HepG2 (cell line): ENCODE results near the gene MOGAT3. TPM values are rescaled to one million over a fixed set of nuclear protein-coding genes. Genes with fewer than 3 reads are reported as not detected.

Source experiments
- ATAC-seq: fragments of 200-7000 bp; cut with Tn5 transposase; 3 replicates; pipeline ENCODE4 v1.9.1; 2020; ENCODE audit warnings: mild to moderate bottlenecking, moderate library complexity
- BruUV-seq: library from RNA; stranded (reverse); fragments of 400-500 nt; replicated peaks from 2 replicates; lab custom pipeline; 2021; lab: Mats Ljungman, UMichigan
- CTCF ChIA-PET: fragments of 300-600 bp; formaldehyde crosslinking; extraction: SDS; loops from one replicate; lab custom pipeline; 2021; ENCODE audit warnings: low total read pairs, inconsistent platforms, low intra/inter-chr PET ratio; lab: Yijun Ruan, JAX
- POLR2A ChIA-PET: fragments of 350-600 bp; sonication (Branson Sonifier 250); formaldehyde crosslinking; loops from one replicate; lab custom pipeline; 2020; ENCODE audit warnings: antibody characterized with exemption, inconsistent platforms; lab: Yijun Ruan, JAX
- DNase-seq: peaks from one replicate; pipeline ENCODE4 v3.0.0-alpha.2; 2015; ENCODE audit warnings: low spot score
- FAIRE-seq: peaks from 3 replicates; lab custom pipeline; 2011; peaks lifted over from hg19 to GRCh38; lab: Jason Lieb, UNC
- H2AFZ ChIP-seq: one replicate; pipeline ENCODE4 v1.6.1; 2011; ENCODE audit warnings: low read length, inconsistent platforms
- H3K27ac ChIP-seq: fragments of 300-600 bp; 3 replicates; pipeline ENCODE4 v1.8.0; 2011; ENCODE audit warnings: mixed run types, mild to moderate bottlenecking, mixed read lengths, low read length, inconsistent platforms; ENCODE audit not compliant: insufficient read depth; ENCODE audit errors: extremely low read length
- H3K27me3 ChIP-seq, 2 experiments: fragments of 200-600 bp in 1 of 2; 2 replicates in 1 of 2; 3 replicates in 1 of 2; pipeline versions ENCODE4 v1.6.0 to v1.8.0; 2011; ENCODE audit warnings: low read length in 2 of 2, mild to moderate bottlenecking in 2 of 2, moderate library complexity in 2 of 2, inconsistent platforms in 1 of 2; ENCODE audit not compliant: insufficient read depth in 2 of 2, control insufficient read depth in 1 of 2
- H3K36me3 ChIP-seq, 2 experiments: fragments of 200-600 bp in 1 of 2; replicated peaks in 1 of 2; 2 replicates in 1 of 2; 3 replicates in 1 of 2; pipeline versions ENCODE4 v1.5.1 to v1.8.0; 2011; ENCODE audit warnings: low read length in 2 of 2, inconsistent platforms in 1 of 2; ENCODE audit not compliant: insufficient read depth in 2 of 2, control insufficient read depth in 1 of 2
- H3K4me1 ChIP-seq: 2 replicates; pipeline ENCODE4 v1.5.1; 2012; ENCODE audit warnings: low read length, inconsistent platforms; ENCODE audit not compliant: insufficient read depth
- H3K4me2 ChIP-seq: 2 replicates; pipeline ENCODE4 v1.6.0; 2011; ENCODE audit warnings: low read depth, low read length, inconsistent platforms
- H3K4me3 ChIP-seq, 3 experiments: fragments of 200-600 bp in 1 of 3; sonication (generic), shearing (Covaris generic) in 1 of 3; replicated peaks in 1 of 3; 2 replicates each; pipeline ENCODE4 v1.5.1; 2011 to 2016; ENCODE audit warnings: low read length in 3 of 3, inconsistent platforms in 2 of 3, low read depth in 2 of 3, mild to moderate bottlenecking in 2 of 3, control low read depth in 1 of 3, mixed read lengths in 1 of 3; ENCODE audit not compliant: insufficient read depth in 1 of 3
- H3K79me2 ChIP-seq: one replicate; pipeline ENCODE4 v1.6.1; 2011; ENCODE audit warnings: low read length, inconsistent platforms; ENCODE audit not compliant: insufficient read depth
- H3K9ac ChIP-seq: 2 replicates; pipeline ENCODE4 v1.6.0; 2011; ENCODE audit warnings: mild to moderate bottlenecking, low read depth, low read length, inconsistent platforms; ENCODE audit not compliant: insufficient read depth
- H3K9me3 ChIP-seq: 2 replicates; pipeline ENCODE4 v1.5.1; 2012; ENCODE audit warnings: mild to moderate bottlenecking, low read length
- H4K20me1 ChIP-seq: 2 replicates; pipeline ENCODE4 v1.6.0; 2011; ENCODE audit warnings: inconsistent platforms, mild to moderate bottlenecking, low read length, moderate library complexity; ENCODE audit not compliant: insufficient read depth
- AGO2 ChIP-seq: fragments of 200-400 bp; formaldehyde crosslinking; optimal IDR thresholded peaks from 2 replicates; pipeline ENCODE3; 2017; ENCODE audit warnings: mild to moderate bottlenecking, low read depth, low read length, moderate library complexity
- DMAP1 ChIP-seq: IDR thresholded peaks from 2 replicates; pipeline ENCODE4 v1.6.1; 2016
- FOXA3 ChIP-seq: IDR thresholded peaks from 2 replicates; pipeline ENCODE4 v1.6.1; 2016; ENCODE audit warnings: missing genetic modification reagents, missing compliant biosample characterization
- KLF6 ChIP-seq: IDR thresholded peaks from 2 replicates; pipeline ENCODE4 v1.8.0; 2016; ENCODE audit warnings: missing biosample characterization, missing genetic modification reagents
- MEF2D ChIP-seq: sonication (generic); formaldehyde crosslinking; IDR thresholded peaks from 2 replicates; pipeline ENCODE4 v1.5.1; 2020; ENCODE audit warnings: mild to moderate bottlenecking, missing genetic modification reagents
- NCOA1 ChIP-seq: sonication (generic); formaldehyde crosslinking; IDR thresholded peaks from 2 replicates; pipeline ENCODE4 v1.9.0; 2021; ENCODE audit warnings: missing genetic modification reagents
- NR2C2 ChIP-seq: sonication (generic); formaldehyde crosslinking; IDR thresholded peaks from 2 replicates; pipeline ENCODE4 v1.4.0; 2020; ENCODE audit warnings: missing genetic modification reagents, mild to moderate bottlenecking, moderate library complexity, borderline replicate concordance
- RELA ChIP-seq: sonication (generic); formaldehyde crosslinking; IDR thresholded peaks from 2 replicates; pipeline ENCODE4 v1.4.0; 2020; ENCODE audit warnings: missing genetic modification reagents
- SRF ChIP-seq: IDR thresholded peaks from 2 replicates; pipeline ENCODE4 v1.6.1; 2011; ENCODE audit warnings: mild to moderate bottlenecking, low read depth, low read length, moderate library complexity
- TBL1XR1 ChIP-seq: fragments of 150-350 bp; IDR thresholded peaks from 2 replicates; pipeline ENCODE4 v1.6.1; 2014; ENCODE audit warnings: borderline replicate concordance, low read length; ENCODE audit not compliant: partially characterized antibody
- UBTF ChIP-seq: sonication (generic); formaldehyde crosslinking; IDR thresholded peaks from 2 replicates; pipeline ENCODE4 v1.4.0; 2020; ENCODE audit warnings: mild to moderate bottlenecking, missing genetic modification reagents
- ZMYM3 ChIP-seq: sonication (generic); formaldehyde crosslinking; IDR thresholded peaks from 2 replicates; pipeline ENCODE4 v1.5.1; 2020; ENCODE audit warnings: mild to moderate bottlenecking, missing genetic modification reagents
- ZNF644 ChIP-seq: IDR thresholded peaks from 2 replicates; pipeline ENCODE4 v1.6.1; 2016; ENCODE audit warnings: low read depth
- ZNF724P ChIP-seq: sonication (generic); formaldehyde crosslinking; IDR thresholded peaks from 2 replicates; pipeline ENCODE4 v1.8.0; 2022; ENCODE audit warnings: missing genetic modification reagents, borderline replicate concordance
- ZNF740 ChIP-seq: sonication (generic); formaldehyde crosslinking; IDR thresholded peaks from 2 replicates; pipeline ENCODE4 v1.4.0; 2020; ENCODE audit warnings: missing genetic modification reagents
- ZSCAN5A ChIP-seq: sonication (generic); formaldehyde crosslinking; IDR thresholded peaks from 2 replicates; pipeline ENCODE4 v1.8.0; 2022; ENCODE audit warnings: mild to moderate bottlenecking, missing genetic modification reagents, borderline replicate concordance
- WGBS: methylation state at CpG from one replicate; pipeline ENCODE4 v1.1.6; 2017; ENCODE audit warnings: low lambda C conversion rate; 5-methylcytosine and 5-hydroxymethylcytosine counted together
- in situ Hi-C: cut with HindIII; loops from 2 replicates; pipeline ENCODE4 v1.10.0; 2017; ENCODE audit warnings: low pct_unique_long_range_greater_than_20kb; ENCODE audit not compliant: extremely low pct_ligation_motif_present
- intact Hi-C: fragments of 100-400 bp; cut with micrococcal nuclease; formaldehyde crosslinking; loops from one replicate; pipeline ENCODE4 v1.10.0; 2022; ENCODE audit not compliant: unreplicated experiment
- polyA plus RNA-seq, 8 experiments: library from polyadenylated mRNA; depleted of rRNA in 3 of 8; stranded (reverse) in 7 of 8; unstranded in 1 of 8; fragments of >200 nt; fragmentation: Illumina TruSeq in 4 of 8; extraction: Trizol in 4 of 8; gene quantifications; 2 replicates each; pipeline versions ENCODE4 v1.2.1 to v1.2.3, GENCODE V29; 2011 to 2016; ENCODE audit warnings: low read depth in 4 of 8, missing spikeins in 1 of 8, mixed read lengths in 1 of 8; ENCODE audit not compliant: insufficient read depth in 1 of 8
- total RNA-seq, 5 experiments: library from RNA; depleted of rRNA; stranded (reverse); fragments of >200 nt; fragmentation: Illumina TruSeq; extraction: Trizol; gene quantifications; 2 replicates each; pipeline ENCODE4 v1.2.3, GENCODE V29; 2016; ENCODE audit warnings: low read depth in 1 of 5

Gene MOGAT3
- total and polyA plus RNA-seq, 2 of the 13 experiments (the other 11 are each of a cell fraction or from before 2014, with no cell fraction given) = 22.5 to 30.5 TPM

- no peaks in the 10 kb centered on the region for H3K9me3 ChIP-seq
- no peak overlapping the region for H3K27ac ChIP-seq
- in situ Hi-C loops (no loop called here), intact Hi-C loops (no loop called here)
- H3K9ac ChIP-seq = no peak overlapping the region
- ChIA-PET CTCF (no interaction called here), POLR2A (no interaction called here)
- no peaks in the 10 kb centered on the region for H4K20me1 ChIP-seq
- H3K36me3 ChIP-seq = peaks cover 8 to 20% of the 10 kb centered on the region in 2 experiments; a peak in 4 of 5 replicates
- BruUV-seq = no TSS peak
- H3K4me3 ChIP-seq = no peak overlapping the region
- H3K27me3 ChIP-seq = no peaks in the 10 kb centered on the region
- DNase-seq (no peak), FAIRE-seq (no peak), ATAC-seq (no peak)
- TF ChIP-seq UBTF (CRISPR knock-in tag) (no peak), AGO2 (peak; percentile 2)
- H2AFZ ChIP-seq = no peak overlapping the region
- no peak overlapping the region for H3K4me2 ChIP-seq
- peaks cover 16% of the 10 kb centered on the region for H3K79me2 ChIP-seq
- WGBS = 97% methylated on average over 6 of the region's 9 CpGs
- peaks cover 59% of the 10 kb centered on the region for H3K4me1 ChIP-seq
Observed at GRCh38 chr7:101239951-101240220, 39.0 kb upstream of the MOGAT3 start.

- Histone ChIP-seq H3K9ac (no peak overlapping the region), H3K4me1 (peaks cover 62% of the 10 kb centered on the region), H3K79me2 (peaks cover 16% of the 10 kb centered on the region), H3K27ac (no peak overlapping the region), H3K27me3 (no peaks in the 10 kb centered on the region), H3K9me3 (no peaks in the 10 kb centered on the region), H2AFZ (no peak overlapping the region), H3K4me2 (no peak overlapping the region), H3K36me3 (peaks cover 8 to 20% of the 10 kb centered on the region in 2 experiments; a peak in 4 of 5 replicates), H4K20me1 (no peaks in the 10 kb centered on the region), H3K4me3 (no peak overlapping the region)
- 94% methylated on average over 22 of the region's 27 CpGs for WGBS
- BruUV-seq = no TSS peak
- intact Hi-C loops (no loop called here), in situ Hi-C loops (no loop called here)
- ChIA-PET POLR2A (interaction anchor here (0.8 kb wide), 1 partner anchor 22 kb away, joined by 3 read pairs; the partner anchor contains the start of genes PLOD3 and ZNHIT1), CTCF (no interaction called here)
- DNase-seq (no peak), FAIRE-seq (no peak), ATAC-seq (no peak)
- TF ChIP-seq ZNF740 (CRISPR knock-in tag) (no peak), ZNF724P (no peak), ZSCAN5A (no peak), NCOA1 (CRISPR knock-in tag) (no peak), MEF2D (CRISPR knock-in tag) (no peak), NR2C2 (no peak), DMAP1 (CRISPR knock-in tag) (no peak), TBL1XR1 (no peak), KLF6 (CRISPR knock-in tag) (no peak), FOXA3 (CRISPR knock-in tag) (no peak), ZNF644 (CRISPR knock-in tag) (no peak), ZMYM3 (CRISPR knock-in tag) (no peak), RELA (no peak), SRF (no peak)
Observed at GRCh38 chr7:101239191-101239950, 38.5 kb upstream of the MOGAT3 start.
